ENCODE measurements around the gene PLXDC2.

DNA sequence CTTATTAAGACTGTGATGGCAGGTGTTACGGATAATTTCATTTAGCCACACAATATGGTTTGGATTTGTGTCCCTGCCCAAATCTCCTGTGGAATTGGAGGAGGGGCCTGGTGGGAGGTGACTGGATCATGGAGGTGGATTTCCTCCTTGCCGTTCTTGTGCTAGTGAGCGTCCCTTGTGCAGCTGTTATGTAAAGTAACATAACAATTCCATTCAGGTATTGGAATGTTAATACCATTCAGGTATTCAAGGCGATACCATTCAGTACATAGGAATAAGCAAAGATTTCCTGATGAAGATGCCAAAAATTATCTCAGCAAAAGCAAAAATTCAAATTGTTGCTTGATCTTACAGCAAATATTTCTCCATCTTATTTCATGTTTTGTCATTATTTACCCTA is 32.5 kb upstream of the PLXDC2 start:
- TF ChIP-seq, protein P1, sequence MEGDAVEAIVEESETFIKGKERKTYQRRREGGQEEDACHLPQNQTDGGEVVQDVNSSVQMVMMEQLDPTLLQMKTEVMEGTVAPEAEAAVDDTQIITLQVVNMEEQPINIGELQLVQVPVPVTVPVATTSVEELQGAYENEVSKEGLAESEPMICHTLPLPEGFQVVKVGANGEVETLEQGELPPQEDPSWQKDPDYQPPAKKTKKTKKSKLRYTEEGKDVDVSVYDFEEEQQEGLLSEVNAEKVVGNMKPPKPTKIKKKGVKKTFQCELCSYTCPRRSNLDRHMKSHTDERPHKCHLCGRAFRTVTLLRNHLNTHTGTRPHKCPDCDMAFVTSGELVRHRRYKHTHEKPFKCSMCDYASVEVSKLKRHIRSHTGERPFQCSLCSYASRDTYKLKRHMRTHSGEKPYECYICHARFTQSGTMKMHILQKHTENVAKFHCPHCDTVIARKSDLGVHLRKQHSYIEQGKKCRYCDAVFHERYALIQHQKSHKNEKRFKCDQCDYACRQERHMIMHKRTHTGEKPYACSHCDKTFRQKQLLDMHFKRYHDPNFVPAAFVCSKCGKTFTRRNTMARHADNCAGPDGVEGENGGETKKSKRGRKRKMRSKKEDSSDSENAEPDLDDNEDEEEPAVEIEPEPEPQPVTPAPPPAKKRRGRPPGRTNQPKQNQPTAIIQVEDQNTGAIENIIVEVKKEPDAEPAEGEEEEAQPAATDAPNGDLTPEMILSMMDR (IDR thresholded peaks at IDR 0.05 in 2 of 3, conservative IDR thresholded peaks at IDR 0.05 in 1 of 3; ENCODE audit: control insufficient read depth in 2 of 3, extremely low read depth in 1 of 3, insufficient read depth in 1 of 3, low read depth in 3 of 3, low read length in 3 of 3): no peak
- no peak for TF ChIP-seq IKZF1 (conservative IDR thresholded peaks at IDR 0.05)
- no peak for TF ChIP-seq CBFB (IDR thresholded peaks at IDR 0.05; ENCODE audit: low read depth)
- TF ChIP-seq MAX (IDR thresholded peaks at IDR 0.05; ENCODE audit: low read depth, low read length): no peak
- no peak for TF ChIP-seq SUZ12 (IDR thresholded peaks at IDR 0.05; ENCODE audit: unreplicated experiment)
- no peak for TF ChIP-seq SP1 (IDR thresholded peaks at IDR 0.05; ENCODE audit: low read depth, low read length)
- TF ChIP-seq EZH2 (IDR thresholded peaks at IDR 0.05; ENCODE audit: borderline replicate concordance, control insufficient read depth, low read depth, low read length): no peak
- TF ChIP-seq CEBPB (IDR thresholded peaks at IDR 0.05; ENCODE audit: borderline replicate concordance in 1 of 2, low read depth in 2 of 2, low read length in 2 of 2): no peak
- no peak for TF ChIP-seq EP300 (IDR thresholded peaks at IDR 0.05; ENCODE audit: borderline replicate concordance in 1 of 2, control insufficient read depth in 1 of 2, low read depth in 2 of 2, low read length in 2 of 2)
- TF ChIP-seq, protein P2, sequence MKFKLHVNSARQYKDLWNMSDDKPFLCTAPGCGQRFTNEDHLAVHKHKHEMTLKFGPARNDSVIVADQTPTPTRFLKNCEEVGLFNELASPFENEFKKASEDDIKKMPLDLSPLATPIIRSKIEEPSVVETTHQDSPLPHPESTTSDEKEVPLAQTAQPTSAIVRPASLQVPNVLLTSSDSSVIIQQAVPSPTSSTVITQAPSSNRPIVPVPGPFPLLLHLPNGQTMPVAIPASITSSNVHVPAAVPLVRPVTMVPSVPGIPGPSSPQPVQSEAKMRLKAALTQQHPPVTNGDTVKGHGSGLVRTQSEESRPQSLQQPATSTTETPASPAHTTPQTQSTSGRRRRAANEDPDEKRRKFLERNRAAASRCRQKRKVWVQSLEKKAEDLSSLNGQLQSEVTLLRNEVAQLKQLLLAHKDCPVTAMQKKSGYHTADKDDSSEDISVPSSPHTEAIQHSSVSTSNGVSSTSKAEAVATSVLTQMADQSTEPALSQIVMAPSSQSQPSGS (IDR thresholded peaks at IDR 0.05; ENCODE audit: low read length): no peak
- no peak for TF ChIP-seq RCOR1 (conservative IDR thresholded peaks at IDR 0.05; ENCODE audit: low read depth, low read length)
